Activated T-helper 17 cell treated with anti-CD3 and anti-CD28 coated beads, Interleukin-2, amount 50 U/mL, for 72 hours (primary cell): ENCODE results near the gene GALNTL6. TPM values are rescaled to one million over a fixed set of nuclear protein-coding genes. Genes with fewer than 3 reads are reported as not detected.

ENCODE experiments used
- ATAC-seq: fragments of 150-1000 bp; cut with Tn5 transposase; replicated peaks from 2 replicates; pipeline ENCODE4 v1.10.0; 2021; ENCODE audit warnings: mild to moderate bottlenecking, moderate library complexity
- H3K27ac Mint-ChIP-seq: one replicate; pipeline ENCODE4 v1.8.0; 2022; ENCODE audit warnings: mixed read lengths
- H3K27me3 Mint-ChIP-seq: one replicate; pipeline ENCODE4 v1.8.0; 2022; ENCODE audit warnings: mixed read lengths
- H3K36me3 Mint-ChIP-seq: one replicate; pipeline ENCODE4 v1.8.0; 2022; ENCODE audit warnings: low read depth, mild to moderate bottlenecking, mixed read lengths
- H3K4me1 Mint-ChIP-seq: one replicate; pipeline ENCODE4 v1.8.0; 2022; ENCODE audit warnings: mixed read lengths
- H3K4me3 Mint-ChIP-seq: one replicate; pipeline ENCODE4 v1.8.0; 2022; ENCODE audit warnings: mild to moderate bottlenecking, mixed read lengths
- H3K9me3 Mint-ChIP-seq: one replicate; pipeline ENCODE4 v1.8.0; 2022; ENCODE audit warnings: mixed read lengths
- total RNA-seq, 2 donors: library from RNA; stranded (reverse); gene quantifications; one replicate each; pipeline ENCODE4 v1.2.3, GENCODE V29; 2022

The GALNTL6 gene
- total RNA-seq, result not detected

GRCh38 chr4:171812665-171813525 is at the start of gene GALNTL6:
Gene GALNTL6, plus strand, starts transcription at chr4:171813404.
- ATAC-seq, result no peak
- Mint-ChIP-seq H3K4me3 (no peak within 1 kb of the TSS), H3K27me3 (peaks cover 16% of the 10 kb centered on the region), H3K4me1 (no peaks in the 10 kb centered on the region), H3K27ac (no peak within 1 kb of the TSS), H3K36me3 (no peaks in the 10 kb centered on the region), H3K9me3 (peaks cover 12% of the 10 kb centered on the region)

- Mint-ChIP-seq H3K27me3 (no peaks in the 10 kb centered on the region), H3K27ac (no peak overlapping the region), H3K9me3 (peaks cover 25% of the 10 kb centered on the region), H3K36me3 (no peaks in the 10 kb centered on the region), H3K4me1 (no peaks in the 10 kb centered on the region), H3K4me3 (no peak overlapping the region)
- ATAC-seq, result no peak
Observed at GRCh38 chr4:171765514-171765913, 47.7 kb upstream of the GALNTL6 start.

DNA sequence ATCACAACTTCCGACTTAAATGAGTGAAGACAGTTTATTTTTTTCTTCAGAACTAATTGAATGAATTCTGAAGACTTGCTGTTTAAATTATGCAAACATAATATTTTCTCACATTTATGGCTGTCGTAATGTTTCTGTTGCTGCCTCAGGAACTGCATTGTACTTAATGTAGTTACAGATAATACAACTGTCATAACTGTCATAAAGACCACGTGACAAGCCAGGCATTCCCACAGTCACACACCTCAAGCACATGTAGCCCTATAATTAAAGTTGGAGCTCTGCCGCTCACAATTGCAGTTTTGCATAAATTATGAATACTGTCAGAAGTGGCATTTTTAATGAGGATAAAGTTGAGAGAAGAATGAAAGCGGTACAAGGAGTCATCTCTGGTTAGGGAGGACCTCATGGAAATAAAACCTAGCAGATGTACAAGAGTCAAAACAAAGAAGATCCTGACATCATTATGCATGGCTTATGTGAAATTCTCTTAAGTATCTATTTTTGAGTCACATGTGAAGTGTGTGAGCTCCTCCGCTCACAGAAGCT is 38.5 kb upstream of the GALNTL6 start:
- no peak for ATAC-seq
- Mint-ChIP-seq H3K27ac (no peak overlapping the region), H3K36me3 (no peaks in the 10 kb centered on the region), H3K27me3 (no peaks in the 10 kb centered on the region), H3K4me3 (no peak overlapping the region), H3K9me3 (peaks cover 13% of the 10 kb centered on the region), H3K4me1 (no peaks in the 10 kb centered on the region)

DNA sequence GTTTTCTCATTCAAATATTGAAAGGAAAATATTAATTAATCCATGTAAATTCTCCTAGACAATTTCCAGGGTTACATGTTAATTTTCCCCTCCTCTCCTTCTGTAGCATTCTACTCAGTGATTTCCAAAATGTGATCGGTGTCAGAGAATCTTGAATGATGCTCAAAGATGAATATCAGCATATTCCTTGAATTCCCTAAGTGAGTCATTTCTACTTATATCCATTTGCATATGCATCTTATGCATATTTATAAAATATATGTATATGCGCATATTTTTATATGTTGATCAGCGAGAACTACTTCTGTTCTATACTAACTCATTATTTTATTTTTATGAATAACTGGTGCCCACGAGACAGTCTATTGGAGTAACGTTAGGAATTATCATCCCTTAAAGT is 33.9 kb upstream of the GALNTL6 start:
- H3K9me3 Mint-ChIP-seq, result peaks cover 12% of the 10 kb centered on the region
- no peaks in the 10 kb centered on the region for H3K36me3 Mint-ChIP-seq
- no peaks in the 10 kb centered on the region for H3K27me3 Mint-ChIP-seq
- no peak overlapping the region for H3K27ac Mint-ChIP-seq
- no peak for ATAC-seq
- H3K4me1 Mint-ChIP-seq, result no peaks in the 10 kb centered on the region
- H3K4me3 Mint-ChIP-seq, result no peak overlapping the region

DNA sequence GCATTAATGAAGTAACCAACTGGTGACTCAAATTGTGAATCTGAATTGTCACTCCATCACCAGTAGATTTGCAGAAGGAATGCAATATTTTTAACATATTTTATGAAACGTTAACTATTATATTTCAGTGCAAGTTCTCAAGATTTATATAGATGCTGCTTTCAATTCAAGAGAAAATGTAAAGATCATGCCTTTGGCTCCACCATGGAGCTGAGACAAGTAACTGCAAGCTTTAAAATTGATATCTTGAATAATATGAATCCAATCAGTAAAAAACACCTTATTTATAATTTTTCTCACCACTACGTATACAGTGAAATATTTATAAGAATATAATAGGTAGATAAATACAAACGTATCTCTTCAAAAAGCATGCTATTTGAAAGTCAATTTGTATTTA is 27.8 kb upstream of the GALNTL6 start:
- no peak overlapping the region for H3K4me3 Mint-ChIP-seq
- no peak overlapping the region for H3K27ac Mint-ChIP-seq
- no peak for ATAC-seq
- H3K27me3 Mint-ChIP-seq, result no peaks in the 10 kb centered on the region
- H3K36me3 Mint-ChIP-seq, result no peaks in the 10 kb centered on the region
- H3K9me3 Mint-ChIP-seq, result peaks cover 7% of the 10 kb centered on the region
- no peaks in the 10 kb centered on the region for H3K4me1 Mint-ChIP-seq

- no peak overlapping the region for H3K27ac Mint-ChIP-seq
- ATAC-seq, result no peak
- no peaks in the 10 kb centered on the region for H3K36me3 Mint-ChIP-seq
- H3K9me3 Mint-ChIP-seq, result no peaks in the 10 kb centered on the region
- no peaks in the 10 kb centered on the region for H3K27me3 Mint-ChIP-seq
- H3K4me3 Mint-ChIP-seq, result no peak overlapping the region
- H3K4me1 Mint-ChIP-seq, result no peaks in the 10 kb centered on the region
Observed at GRCh38 chr4:171793723-171794122, 19.5 kb upstream of the GALNTL6 start.

- Mint-ChIP-seq H3K4me3 (no peak overlapping the region), H3K27me3 (no peaks in the 10 kb centered on the region), H3K4me1 (no peaks in the 10 kb centered on the region), H3K9me3 (no peaks in the 10 kb centered on the region), H3K36me3 (no peaks in the 10 kb centered on the region), H3K27ac (no peak overlapping the region)
- no peak for ATAC-seq
Observed at GRCh38 chr4:171794528-171794927, 18.7 kb upstream of the GALNTL6 start.

DNA sequence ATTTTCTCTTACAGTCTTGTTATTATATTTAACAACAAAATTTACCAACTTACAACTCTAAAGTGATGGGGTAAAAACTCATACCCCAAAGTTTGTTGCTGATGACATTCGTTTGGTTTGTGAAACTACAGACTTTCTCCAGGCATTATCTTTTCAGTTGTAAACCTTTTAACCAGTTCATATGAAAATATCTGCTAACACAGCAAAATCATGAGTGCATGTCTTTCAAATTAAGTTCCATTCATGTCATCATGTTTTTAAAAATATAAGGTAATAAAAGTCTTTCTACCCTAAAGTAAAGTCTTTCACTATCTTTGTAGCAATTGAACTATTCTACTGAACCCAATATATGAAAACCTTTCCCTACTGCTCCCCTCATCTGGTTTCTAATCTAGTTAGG is 3.4 kb upstream of the GALNTL6 start:
- H3K4me3 Mint-ChIP-seq, result no peak overlapping the region
- no peaks in the 10 kb centered on the region for H3K36me3 Mint-ChIP-seq
- no peak for ATAC-seq
- H3K4me1 Mint-ChIP-seq, result no peaks in the 10 kb centered on the region
- peaks cover 14% of the 10 kb centered on the region for H3K9me3 Mint-ChIP-seq
- no peak overlapping the region for H3K27ac Mint-ChIP-seq
- peaks cover 13% of the 10 kb centered on the region for H3K27me3 Mint-ChIP-seq

GRCh38 chr4:171812333-171812664 is 905 bp upstream of the GALNTL6 start:
- H3K36me3 Mint-ChIP-seq, result no peaks in the 10 kb centered on the region
- H3K9me3 Mint-ChIP-seq, result peaks cover 12% of the 10 kb centered on the region
- no peak overlapping the region for H3K27ac Mint-ChIP-seq
- ATAC-seq, result no peak
- no peaks in the 10 kb centered on the region for H3K4me1 Mint-ChIP-seq
- no peak overlapping the region for H3K4me3 Mint-ChIP-seq
- peaks cover 16% of the 10 kb centered on the region for H3K27me3 Mint-ChIP-seq

DNA sequence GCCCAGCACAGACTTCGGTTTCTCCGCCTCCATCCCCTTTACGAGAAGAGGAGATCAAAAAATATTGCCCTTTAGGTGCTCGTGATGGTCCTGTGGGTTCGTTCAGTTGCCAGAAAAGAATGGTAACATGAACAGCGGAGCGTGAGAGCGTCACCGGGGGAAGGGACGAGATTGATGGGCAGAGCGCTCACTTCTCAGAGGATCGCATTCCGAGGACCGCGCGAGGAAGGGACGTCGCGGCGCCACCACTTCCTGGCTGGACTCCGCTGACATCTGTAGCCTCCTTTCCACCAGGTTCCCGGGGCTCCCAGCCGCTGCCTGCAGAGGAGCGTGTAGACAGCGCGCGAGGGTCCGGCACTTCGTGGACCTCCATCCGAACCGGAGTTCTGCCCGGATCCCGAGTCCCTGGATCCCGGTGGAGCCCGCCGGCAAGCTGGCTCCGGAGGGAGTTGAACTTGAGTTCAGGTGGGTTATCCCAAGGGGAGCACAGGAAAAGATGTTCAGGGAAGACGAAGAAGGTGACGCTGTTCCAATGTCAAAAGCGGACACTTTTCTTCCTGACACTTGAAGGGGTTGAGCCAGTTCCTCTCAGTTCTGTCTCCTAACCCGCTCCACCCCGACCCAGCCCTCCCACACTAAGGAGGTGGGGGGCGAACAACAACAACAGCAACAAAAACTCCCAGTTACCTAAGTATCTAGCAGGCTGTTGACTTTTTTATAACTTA is 484 bp downstream of the GALNTL6 start:
- Mint-ChIP-seq H3K36me3 (no peaks in the 10 kb centered on the region), H3K27ac (no peak overlapping the region), H3K27me3 (peaks cover 16% of the 10 kb centered on the region), H3K9me3 (peaks cover 12% of the 10 kb centered on the region), H3K4me3 (no peak overlapping the region), H3K4me1 (no peaks in the 10 kb centered on the region)
- no peak for ATAC-seq

GRCh38 chr4:171814545-171814944 is 1.3 kb downstream of the GALNTL6 start:
- no peak overlapping the region for H3K27ac Mint-ChIP-seq
- peaks cover 12% of the 10 kb centered on the region for H3K9me3 Mint-ChIP-seq
- H3K36me3 Mint-ChIP-seq, result no peaks in the 10 kb centered on the region
- no peak for ATAC-seq
- no peak overlapping the region for H3K4me3 Mint-ChIP-seq
- peaks cover 16% of the 10 kb centered on the region for H3K27me3 Mint-ChIP-seq
- H3K4me1 Mint-ChIP-seq, result no peaks in the 10 kb centered on the region

DNA sequence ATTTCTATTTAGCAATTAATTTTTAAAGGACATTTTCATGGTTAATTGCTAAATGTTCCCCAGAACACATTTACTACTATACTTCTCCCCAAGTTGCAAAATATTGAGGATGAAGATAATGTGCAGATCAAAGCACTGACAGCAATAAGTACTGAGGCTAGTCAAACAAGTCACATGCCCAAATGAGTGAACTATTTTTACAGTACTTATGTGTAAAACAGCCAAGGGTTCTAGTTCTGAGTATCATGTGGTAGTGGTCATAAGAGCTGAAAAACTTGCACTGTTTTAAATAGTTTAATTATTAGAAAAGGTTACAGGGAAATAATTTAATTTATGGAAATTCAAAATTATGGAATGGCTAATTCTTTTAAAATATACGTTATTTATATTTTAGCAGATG is 3.8 kb downstream of the GALNTL6 start:
- no peak overlapping the region for H3K4me3 Mint-ChIP-seq
- no peaks in the 10 kb centered on the region for H3K36me3 Mint-ChIP-seq
- H3K27ac Mint-ChIP-seq, result no peak overlapping the region
- H3K9me3 Mint-ChIP-seq, result peaks cover 7% of the 10 kb centered on the region
- ATAC-seq, result no peak
- no peaks in the 10 kb centered on the region for H3K4me1 Mint-ChIP-seq
- H3K27me3 Mint-ChIP-seq, result peaks cover 15% of the 10 kb centered on the region

GRCh38 chr4:171834640-171835039 is 21.4 kb downstream of the GALNTL6 start:
- H3K9me3 Mint-ChIP-seq, result peaks cover 9% of the 10 kb centered on the region
- ATAC-seq, result no peak
- no peak overlapping the region for H3K27ac Mint-ChIP-seq
- no peaks in the 10 kb centered on the region for H3K27me3 Mint-ChIP-seq
- H3K36me3 Mint-ChIP-seq, result no peaks in the 10 kb centered on the region
- H3K4me3 Mint-ChIP-seq, result no peak overlapping the region
- H3K4me1 Mint-ChIP-seq, result no peaks in the 10 kb centered on the region

DNA sequence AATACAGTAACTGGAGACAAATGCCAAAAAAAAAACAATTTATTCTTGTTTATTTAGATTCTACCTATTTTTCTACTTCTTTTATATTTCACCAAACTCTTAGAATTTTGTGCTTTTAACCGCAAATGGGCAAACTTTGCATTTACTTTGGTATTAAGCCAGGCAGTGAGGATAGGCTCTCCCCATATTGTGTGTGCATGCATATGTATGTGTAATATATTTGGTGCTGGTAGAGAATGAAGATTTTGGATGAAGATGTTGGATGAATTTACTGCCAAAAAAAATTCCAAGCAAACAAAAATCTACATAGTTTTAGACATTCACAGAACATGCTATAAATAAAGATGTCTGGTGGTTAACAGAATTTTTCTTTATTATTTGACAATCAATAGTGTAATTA is 30.3 kb downstream of the GALNTL6 start:
- no peak overlapping the region for H3K4me3 Mint-ChIP-seq
- H3K27ac Mint-ChIP-seq, result no peak overlapping the region
- H3K27me3 Mint-ChIP-seq, result no peaks in the 10 kb centered on the region
- H3K36me3 Mint-ChIP-seq, result no peaks in the 10 kb centered on the region
- ATAC-seq, result no peak
- peaks cover 11% of the 10 kb centered on the region for H3K9me3 Mint-ChIP-seq
- no peaks in the 10 kb centered on the region for H3K4me1 Mint-ChIP-seq

DNA sequence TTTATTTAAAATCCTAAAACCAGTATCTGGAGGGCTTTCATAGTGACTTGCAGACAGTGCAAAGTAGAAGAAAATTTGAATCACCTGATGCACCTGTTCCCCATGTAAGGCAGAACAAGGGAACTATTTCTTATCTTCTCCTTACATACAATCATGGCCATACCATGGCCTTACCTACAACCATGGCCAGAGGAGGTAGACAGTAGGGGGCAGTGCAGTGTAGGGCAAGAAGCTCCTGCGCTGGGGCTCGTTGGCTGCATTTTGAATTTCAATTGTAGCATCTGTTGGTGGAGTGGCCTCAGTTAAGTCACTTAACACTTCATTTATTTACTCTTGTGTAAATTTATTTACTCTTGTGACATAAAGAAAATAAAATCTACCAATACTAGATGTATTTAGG is 33.0 kb downstream of the GALNTL6 start:
- Mint-ChIP-seq H3K9me3 (peaks cover 13% of the 10 kb centered on the region), H3K36me3 (no peaks in the 10 kb centered on the region), H3K27me3 (no peaks in the 10 kb centered on the region), H3K4me3 (no peak overlapping the region), H3K27ac (no peak overlapping the region), H3K4me1 (no peaks in the 10 kb centered on the region)
- no peak for ATAC-seq
